GM18526 (cell line): ENCODE results near the gene CRTC3.

ENCODE experiments used
- POLR2A ChIP-seq: IDR thresholded peaks from 3 replicates; pipeline ENCODE4 v1.6.1; 2011; ENCODE audit not compliant: insufficient read length; ENCODE audit errors: extremely low read depth

Gene CRTC3

GRCh38 chr15:90557186-90558084, 27.7 kb downstream of the CRTC3 start:
- no peak for TF ChIP-seq POLR2A

- no peak for TF ChIP-seq POLR2A
Observed at GRCh38 chr15:90558171-90558573, 28.4 kb downstream of the CRTC3 start.

- no peak for TF ChIP-seq POLR2A
Observed at GRCh38 chr15:90559119-90559518, 29.4 kb downstream of the CRTC3 start.

- no peak for TF ChIP-seq POLR2A
Observed at GRCh38 chr15:90560229-90560776, 30.6 kb downstream of the CRTC3 start.

DNA sequence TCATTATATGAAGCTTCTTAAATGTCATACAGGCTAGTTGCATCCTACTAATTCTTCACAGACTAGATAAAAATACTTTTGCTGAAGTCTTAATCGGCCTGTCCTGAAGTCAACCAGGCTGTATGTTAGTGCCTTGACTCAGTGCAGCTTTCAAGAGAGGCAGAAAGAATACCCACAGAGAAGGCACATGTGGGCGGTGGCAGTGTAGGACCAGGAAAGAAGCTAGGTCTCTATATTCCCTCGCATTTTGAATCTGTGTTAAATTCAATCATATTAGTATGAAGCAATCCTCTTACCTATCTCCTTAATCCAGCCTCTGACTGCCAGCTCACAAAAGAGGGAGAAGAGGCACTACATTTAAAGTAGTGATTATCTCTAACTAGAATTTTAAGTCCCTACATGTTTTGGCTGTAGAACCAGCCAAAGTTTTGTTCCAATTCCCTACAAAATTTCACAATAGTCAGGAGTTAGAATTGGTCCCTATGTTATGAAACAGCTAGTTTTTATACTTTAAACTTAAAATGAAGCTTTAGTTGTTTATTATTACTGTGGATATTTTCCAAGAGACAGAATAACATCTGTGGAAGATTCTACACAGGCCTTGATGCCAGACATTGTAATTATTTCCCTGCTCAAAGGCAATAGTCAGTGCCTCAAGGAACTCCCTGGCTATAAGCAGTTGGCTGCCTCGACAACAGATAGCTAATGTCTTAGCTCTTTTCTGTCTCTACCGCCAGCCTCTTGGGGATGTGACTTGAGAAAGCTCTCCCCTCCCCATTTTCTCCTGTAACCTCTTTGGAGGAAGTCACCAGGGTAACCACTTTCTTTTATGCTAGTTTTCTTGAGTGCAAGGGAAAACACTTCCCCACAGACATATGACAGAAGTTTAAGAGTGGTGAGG, 31.9 kb downstream of the CRTC3 start:
- TF ChIP-seq POLR2A = no peak

DNA sequence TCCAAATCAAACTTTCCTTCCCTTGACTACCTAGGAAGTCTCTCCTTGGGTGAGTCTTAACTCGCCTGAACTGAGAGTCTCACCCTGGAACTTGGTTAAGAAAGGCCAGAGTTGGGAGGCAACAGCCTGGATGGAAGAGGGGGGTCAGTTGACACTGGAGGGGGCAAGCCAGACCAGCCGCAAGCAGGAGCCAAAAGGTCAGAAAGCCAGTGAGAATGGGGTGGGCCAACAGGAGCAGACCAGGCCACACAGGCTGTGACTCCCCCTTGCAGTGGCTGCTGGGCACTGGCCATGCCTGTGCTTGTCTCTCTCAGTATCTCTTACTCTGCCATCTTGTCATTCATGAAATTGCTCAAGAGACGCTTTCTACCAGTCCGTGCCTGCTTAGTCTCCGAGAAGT, 32.9 kb downstream of the CRTC3 start:
- no peak for TF ChIP-seq POLR2A

DNA sequence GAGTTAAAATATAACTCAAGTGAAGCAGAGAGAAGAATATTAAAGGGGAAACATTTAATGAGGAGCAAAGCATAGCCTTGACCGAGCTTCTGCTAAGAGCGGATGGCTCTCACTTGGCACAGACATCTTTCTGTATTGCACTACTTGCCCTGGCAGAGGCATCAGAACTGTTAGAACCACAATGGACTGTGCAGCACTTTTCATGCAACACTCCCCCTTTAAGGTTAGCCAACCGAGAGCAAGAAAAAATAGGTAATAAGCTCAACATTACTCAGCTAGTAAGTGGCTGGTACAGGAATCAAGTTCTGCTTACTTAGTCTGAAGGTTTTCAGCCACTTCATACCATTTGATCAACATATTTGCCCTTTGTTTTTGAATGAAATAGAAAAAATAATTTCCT, 33.7 kb downstream of the CRTC3 start:
- TF ChIP-seq POLR2A = no peak

DNA sequence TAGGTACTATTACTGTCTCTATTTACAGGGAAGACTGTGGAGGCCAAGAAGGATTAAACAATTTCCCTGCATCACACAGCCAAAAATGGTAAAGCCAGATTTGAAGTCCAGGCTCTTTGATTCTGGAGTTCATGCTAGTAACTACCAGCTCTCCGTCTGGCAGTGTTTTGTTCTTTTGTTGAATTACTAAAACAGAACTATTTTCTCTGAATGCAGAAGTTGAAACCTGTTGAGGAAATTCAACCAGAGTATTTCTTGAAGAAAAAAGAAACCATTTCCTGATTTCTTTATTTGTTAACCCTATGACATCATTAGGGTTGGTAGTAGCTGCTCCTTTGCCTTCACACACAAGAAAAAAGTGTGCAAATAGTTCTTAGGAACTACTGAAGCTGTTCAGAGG, 34.3 kb downstream of the CRTC3 start:
- no peak for TF ChIP-seq POLR2A

GRCh38 chr15:90564590-90564989, 34.9 kb downstream of the CRTC3 start:
- no peak for TF ChIP-seq POLR2A

DNA sequence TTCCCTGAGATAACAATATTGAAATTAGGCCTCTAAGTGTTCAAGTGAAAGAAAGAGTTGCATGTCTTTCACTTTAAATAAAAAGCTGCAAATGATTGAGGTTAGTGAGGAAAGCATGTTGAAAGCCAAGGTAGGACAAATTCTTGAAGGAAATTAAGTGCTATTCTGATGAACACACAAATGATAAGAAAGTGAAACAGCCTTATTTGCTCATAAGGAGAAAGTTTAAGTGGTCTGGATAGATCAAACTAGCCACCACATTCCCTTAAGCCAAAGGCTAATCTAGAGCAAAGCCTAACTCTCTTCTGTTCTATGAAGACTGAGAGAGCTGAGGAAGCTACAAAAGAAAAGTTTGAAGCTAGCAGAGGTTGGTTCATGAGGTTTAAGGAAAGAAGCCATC, 36.1 kb downstream of the CRTC3 start:
- no peak for TF ChIP-seq POLR2A

DNA sequence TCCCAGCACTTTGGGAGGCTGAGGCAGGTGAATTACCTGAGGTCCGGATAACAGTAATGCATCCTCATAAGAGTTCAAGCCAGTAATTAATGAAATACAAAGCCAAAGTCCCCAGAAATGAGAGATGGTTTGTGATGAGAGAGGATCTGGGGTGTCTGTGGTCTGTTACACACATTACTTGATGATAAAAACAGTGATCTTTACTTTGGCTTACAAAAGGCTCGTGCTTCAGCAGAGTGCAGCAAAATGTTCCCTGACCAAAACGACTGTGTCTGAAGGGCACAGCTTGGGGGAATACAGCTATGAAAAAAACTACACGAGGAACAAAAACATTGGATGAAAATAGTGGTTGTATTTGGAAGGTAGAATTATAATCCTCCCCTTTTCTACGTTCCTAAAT, 40.9 kb downstream of the CRTC3 start:
- TF ChIP-seq POLR2A = no peak

DNA sequence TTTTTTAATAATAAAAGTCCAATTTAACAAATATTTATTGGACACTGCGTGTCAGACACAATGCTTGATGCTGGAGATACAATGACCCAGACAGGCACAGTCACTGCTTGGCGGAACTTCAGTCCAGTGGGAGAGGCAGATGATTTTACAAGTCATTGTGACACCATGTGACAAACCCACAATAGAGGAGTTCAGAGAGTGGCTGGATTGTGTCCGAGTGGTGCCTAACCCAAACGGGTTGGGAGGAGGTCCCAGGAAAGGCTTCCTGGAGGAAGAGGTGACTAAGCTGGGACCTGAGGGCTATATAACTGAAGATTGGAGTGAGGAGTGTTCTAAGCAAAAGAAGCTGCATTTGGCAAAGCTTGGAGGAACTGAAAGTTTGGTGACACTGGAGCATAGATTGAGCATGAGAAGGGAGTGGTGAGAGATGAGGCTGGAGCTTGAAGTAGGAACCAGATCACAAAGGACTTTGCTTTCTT, 41.4 kb downstream of the CRTC3 start:
- no peak for TF ChIP-seq POLR2A

- no peak for TF ChIP-seq POLR2A
Observed at GRCh38 chr15:90572893-90573292, 43.2 kb downstream of the CRTC3 start.

GRCh38 chr15:90576711-90577389, 47.1 kb downstream of the CRTC3 start:
- TF ChIP-seq POLR2A = no peak

DNA sequence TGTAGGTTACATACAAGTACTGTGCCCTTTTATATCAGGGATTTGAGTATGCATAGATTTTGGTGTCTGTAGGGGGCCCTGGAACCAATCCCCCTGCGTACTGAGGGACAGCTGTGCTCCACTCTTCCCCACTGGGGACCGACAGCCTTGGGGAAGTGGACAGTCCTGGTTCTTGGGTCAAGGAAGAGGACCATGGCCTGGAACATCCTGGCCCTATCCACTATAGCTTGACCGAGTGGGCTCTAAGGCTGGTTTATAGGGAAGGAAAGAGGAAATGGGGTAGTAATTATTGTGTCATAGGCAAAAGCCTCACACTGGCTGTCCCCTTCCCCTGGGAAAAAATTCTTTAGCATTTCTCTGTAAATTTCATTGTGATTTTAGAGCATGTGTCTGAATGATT, 49.5 kb downstream of the CRTC3 start:
- no peak for TF ChIP-seq POLR2A
